ENCODE results near the gene GALNT18.

The GALNT18 gene

DNA sequence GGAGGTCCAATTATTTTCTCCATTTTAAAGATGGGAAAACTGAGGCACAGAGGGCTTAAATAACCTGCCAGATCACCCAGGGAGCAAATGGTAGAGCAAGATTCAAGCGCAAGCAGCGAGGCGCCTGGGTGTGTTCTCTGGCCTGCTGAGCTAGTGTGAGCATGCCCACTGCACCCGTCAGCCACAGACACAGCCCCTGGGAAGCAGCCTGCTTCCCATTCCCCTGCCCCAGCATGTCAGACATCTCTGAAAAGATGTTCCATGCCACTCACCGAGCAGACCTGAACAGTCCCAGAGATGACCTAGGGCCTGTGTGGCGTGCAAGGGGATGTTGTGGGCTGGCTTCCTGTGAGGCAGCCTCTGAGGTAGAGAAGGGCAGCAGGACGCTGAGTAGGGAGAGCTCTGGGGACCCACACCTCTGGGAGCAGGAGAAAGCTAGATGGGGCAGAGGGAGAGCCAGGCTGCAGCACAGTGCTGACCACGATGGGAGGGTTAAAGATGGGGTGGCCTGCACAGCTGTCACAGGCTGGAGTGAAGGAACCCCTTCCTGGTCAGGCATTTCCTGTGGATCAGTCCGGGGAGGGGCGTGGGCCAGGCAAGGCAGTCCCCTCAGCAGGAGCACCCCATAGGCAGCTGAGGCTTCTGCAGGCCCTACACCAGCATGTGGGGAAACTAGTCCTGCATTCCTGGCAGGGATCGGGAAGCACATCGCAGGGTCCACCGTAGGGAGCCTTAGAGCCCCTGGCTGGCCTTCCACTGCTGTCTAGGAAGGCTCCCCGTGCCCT is 101.4 kb downstream of the GALNT18 start:
- H3K36me3 ChIP-seq (replicated peaks; ENCODE audit: insufficient read depth, low read length): no peaks in the 10 kb centered on the region
- H3K9me2 ChIP-seq (replicated peaks; ENCODE audit: insufficient read depth, low read length): no peaks in the 10 kb centered on the region
- no peak overlapping the region for H3K9ac ChIP-seq (ENCODE audit: low read length)
- H3K4me3 ChIP-seq (ENCODE audit: low read length): no peak overlapping the region
- H2AFZ ChIP-seq (ENCODE audit: low read length): no peak overlapping the region
- no peak overlapping the region for H3K27ac ChIP-seq (ENCODE audit: low read length)
- no peaks in the 10 kb centered on the region for H3K27me3 ChIP-seq (replicated peaks; ENCODE audit: insufficient read depth, low read length)
- H3K9me3 ChIP-seq (replicated peaks; ENCODE audit: insufficient read depth, low read length): no peaks in the 10 kb centered on the region
- H3K79me2 ChIP-seq (ENCODE audit: low read length): no peaks in the 10 kb centered on the region
- TF ChIP-seq EZH2phosphoT487 (IDR thresholded peaks at IDR 0.05; ENCODE audit: low read length) (no peak), EZH2 (optimal IDR thresholded peaks at IDR 0.05; ENCODE audit: low read depth, low read length) (no peak)
- TF ChIP-seq, protein P1, sequence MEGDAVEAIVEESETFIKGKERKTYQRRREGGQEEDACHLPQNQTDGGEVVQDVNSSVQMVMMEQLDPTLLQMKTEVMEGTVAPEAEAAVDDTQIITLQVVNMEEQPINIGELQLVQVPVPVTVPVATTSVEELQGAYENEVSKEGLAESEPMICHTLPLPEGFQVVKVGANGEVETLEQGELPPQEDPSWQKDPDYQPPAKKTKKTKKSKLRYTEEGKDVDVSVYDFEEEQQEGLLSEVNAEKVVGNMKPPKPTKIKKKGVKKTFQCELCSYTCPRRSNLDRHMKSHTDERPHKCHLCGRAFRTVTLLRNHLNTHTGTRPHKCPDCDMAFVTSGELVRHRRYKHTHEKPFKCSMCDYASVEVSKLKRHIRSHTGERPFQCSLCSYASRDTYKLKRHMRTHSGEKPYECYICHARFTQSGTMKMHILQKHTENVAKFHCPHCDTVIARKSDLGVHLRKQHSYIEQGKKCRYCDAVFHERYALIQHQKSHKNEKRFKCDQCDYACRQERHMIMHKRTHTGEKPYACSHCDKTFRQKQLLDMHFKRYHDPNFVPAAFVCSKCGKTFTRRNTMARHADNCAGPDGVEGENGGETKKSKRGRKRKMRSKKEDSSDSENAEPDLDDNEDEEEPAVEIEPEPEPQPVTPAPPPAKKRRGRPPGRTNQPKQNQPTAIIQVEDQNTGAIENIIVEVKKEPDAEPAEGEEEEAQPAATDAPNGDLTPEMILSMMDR (IDR thresholded peaks at IDR 0.05; ENCODE audit: low read length): no peak
- no peaks in the 10 kb centered on the region for H3K4me1 ChIP-seq (ENCODE audit: low read length)
- DNase-seq: no peak
- no peaks in the 10 kb centered on the region for H3F3A ChIP-seq (ENCODE audit: insufficient read depth, low read length)
- no peaks in the 10 kb centered on the region for H4K20me1 ChIP-seq (ENCODE audit: insufficient read depth, low read length)
- H3K4me2 ChIP-seq (ENCODE audit: low read depth, low read length): no peak overlapping the region

DNA sequence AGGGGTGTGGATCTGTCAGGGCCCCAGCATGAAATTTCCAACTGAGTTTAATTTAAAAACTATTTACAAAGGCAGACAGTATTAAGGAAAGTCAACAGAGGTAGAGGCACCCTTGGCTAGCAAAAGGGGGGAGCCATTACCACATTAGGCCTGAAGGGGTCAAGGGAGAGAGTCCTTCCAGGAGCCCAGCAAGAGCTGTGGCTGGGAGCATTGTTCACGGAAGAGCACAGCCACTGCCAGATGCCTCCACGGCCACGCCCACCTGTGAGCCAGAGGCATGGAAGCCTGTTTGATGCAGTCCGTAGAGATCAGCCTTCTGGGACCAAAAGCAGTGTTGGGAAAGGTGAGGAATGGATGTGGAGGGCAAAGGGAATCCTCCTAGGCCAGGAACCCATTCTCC is 102.6 kb downstream of the GALNT18 start:
- Histone ChIP-seq H3K4me3 (ENCODE audit: low read length) (no peak overlapping the region), H3K9me3 (replicated peaks; ENCODE audit: insufficient read depth, low read length) (no peaks in the 10 kb centered on the region), H3K4me1 (ENCODE audit: low read length) (no peaks in the 10 kb centered on the region), H3K4me2 (ENCODE audit: low read depth, low read length) (no peak overlapping the region), H4K20me1 (ENCODE audit: insufficient read depth, low read length) (no peaks in the 10 kb centered on the region), H3K9ac (ENCODE audit: low read length) (no peak overlapping the region), H3K9me2 (replicated peaks; ENCODE audit: insufficient read depth, low read length) (no peaks in the 10 kb centered on the region), H3K27ac (ENCODE audit: low read length) (no peak overlapping the region), H3F3A (ENCODE audit: insufficient read depth, low read length) (no peaks in the 10 kb centered on the region), H3K79me2 (ENCODE audit: low read length) (no peaks in the 10 kb centered on the region), H3K27me3 (replicated peaks; ENCODE audit: insufficient read depth, low read length) (no peaks in the 10 kb centered on the region), H3K36me3 (replicated peaks; ENCODE audit: insufficient read depth, low read length) (no peaks in the 10 kb centered on the region), H2AFZ (ENCODE audit: low read length) (no peak overlapping the region)
- TF ChIP-seq EZH2phosphoT487 (IDR thresholded peaks at IDR 0.05; ENCODE audit: low read length) (no peak), EZH2 (optimal IDR thresholded peaks at IDR 0.05; ENCODE audit: low read depth, low read length) (no peak)
- TF ChIP-seq, protein P1 (IDR thresholded peaks at IDR 0.05; ENCODE audit: low read length): no peak
- DNase-seq: no peak

DNA sequence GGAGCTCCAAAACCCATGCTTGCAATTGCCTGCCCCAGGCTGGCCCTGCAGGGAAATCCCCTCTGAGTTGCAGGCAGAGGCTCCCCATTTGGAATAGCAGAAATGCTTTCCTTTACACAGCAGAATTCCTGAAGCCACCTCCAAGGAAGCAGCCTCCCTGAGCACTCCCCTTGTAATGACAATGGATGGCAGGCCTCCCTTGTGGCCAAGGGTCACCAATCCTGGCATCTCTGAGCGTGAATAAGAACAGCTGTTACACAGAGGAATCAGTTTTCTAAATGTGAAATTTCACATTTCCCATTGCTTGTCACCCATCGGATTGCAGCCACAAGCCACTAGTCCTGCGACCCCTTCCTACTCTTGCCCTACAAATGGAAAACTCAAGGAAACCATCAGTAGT is 107.6 kb downstream of the GALNT18 start:
- no peak for DNase-seq
- no peak overlapping the region for H3K27ac ChIP-seq (ENCODE audit: low read length)
- H3K9ac ChIP-seq (ENCODE audit: low read length): no peak overlapping the region
- H2AFZ ChIP-seq (ENCODE audit: low read length): no peak overlapping the region
- H3K9me2 ChIP-seq (replicated peaks; ENCODE audit: insufficient read depth, low read length): no peaks in the 10 kb centered on the region
- H3F3A ChIP-seq (ENCODE audit: insufficient read depth, low read length): no peaks in the 10 kb centered on the region
- no peak overlapping the region for H3K4me2 ChIP-seq (ENCODE audit: low read depth, low read length)
- H3K4me3 ChIP-seq (ENCODE audit: low read length): no peak overlapping the region
- no peaks in the 10 kb centered on the region for H3K27me3 ChIP-seq (replicated peaks; ENCODE audit: insufficient read depth, low read length)
- no peaks in the 10 kb centered on the region for H3K79me2 ChIP-seq (ENCODE audit: low read length)
- H3K9me3 ChIP-seq (replicated peaks; ENCODE audit: insufficient read depth, low read length): no peaks in the 10 kb centered on the region
- H3K36me3 ChIP-seq (replicated peaks; ENCODE audit: insufficient read depth, low read length): no peaks in the 10 kb centered on the region
- H3K4me1 ChIP-seq (ENCODE audit: low read length): no peaks in the 10 kb centered on the region
- no peak for TF ChIP-seq EZH2phosphoT487 (IDR thresholded peaks at IDR 0.05; ENCODE audit: low read length)
- TF ChIP-seq EZH2 (optimal IDR thresholded peaks at IDR 0.05; ENCODE audit: low read depth, low read length): no peak
- TF ChIP-seq, protein P1 (IDR thresholded peaks at IDR 0.05; ENCODE audit: low read length): no peak
- H4K20me1 ChIP-seq (ENCODE audit: insufficient read depth, low read length): no peaks in the 10 kb centered on the region
